NT2/D1 (cell line): ENCODE results near the gene NADSYN1.

ENCODE experiments used
- SUZ12 ChIP-seq: IDR thresholded peaks from 2 replicates; pipeline ENCODE4 v1.6.1; 2011; ENCODE audit not compliant: insufficient read length, insufficient read depth; ENCODE audit errors: extremely low read depth
- YY1 ChIP-seq: IDR thresholded peaks from 2 replicates; pipeline ENCODE4 v1.6.1; 2011; ENCODE audit not compliant: insufficient read length, insufficient read depth
- ZNF274 ChIP-seq: IDR thresholded peaks from 2 replicates; pipeline ENCODE4 v1.6.1; 2011; ENCODE audit warnings: mild to moderate bottlenecking, low read depth, low read length

DNA sequence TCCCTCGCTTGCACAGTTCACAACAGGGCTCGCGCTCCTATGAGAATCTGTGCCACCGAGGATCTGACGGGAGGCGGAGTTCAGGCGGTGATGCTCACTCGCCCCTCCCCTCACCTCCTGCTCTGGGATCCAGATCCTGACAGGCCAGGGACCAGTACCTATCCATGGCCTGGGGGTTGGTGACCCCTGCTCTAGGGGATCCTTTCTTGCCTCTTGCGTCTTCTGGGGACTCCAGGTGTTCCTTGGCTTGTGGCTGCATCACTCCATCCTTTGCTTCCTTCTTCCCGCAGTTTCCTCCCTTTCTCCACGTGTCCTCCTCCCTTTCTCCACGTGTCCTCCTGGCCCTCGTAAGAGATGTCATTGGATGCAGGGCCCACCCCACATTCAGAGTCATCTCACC is 43.4 kb downstream of the NADSYN1 start:
- TF ChIP-seq YY1 (no peak), SUZ12 (no peak), ZNF274 (no peak)
